ENCODE measurements around the gene TRIM72.

DNA sequence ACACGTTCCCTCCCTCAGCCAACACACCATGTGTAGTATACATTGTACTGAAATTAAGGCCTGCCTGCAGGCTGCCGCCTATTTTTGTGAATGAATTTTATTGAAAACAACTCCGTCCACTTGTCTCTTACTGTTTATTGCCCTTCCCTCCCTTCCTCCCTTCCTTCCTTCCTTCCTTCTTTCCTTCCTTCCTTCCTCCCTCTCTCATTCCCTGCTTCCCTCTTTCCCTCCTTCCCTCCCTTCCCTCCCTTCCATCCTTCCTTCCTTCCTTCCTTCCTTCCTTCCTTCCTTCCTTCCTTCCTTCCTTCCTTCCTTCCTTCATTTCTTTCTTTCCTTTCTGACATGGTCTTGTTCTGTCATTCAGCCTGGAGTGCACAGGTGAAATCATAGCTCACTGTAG, 48.2 kb downstream of the TRIM72 start:
- TF ChIP-seq, protein P1, sequence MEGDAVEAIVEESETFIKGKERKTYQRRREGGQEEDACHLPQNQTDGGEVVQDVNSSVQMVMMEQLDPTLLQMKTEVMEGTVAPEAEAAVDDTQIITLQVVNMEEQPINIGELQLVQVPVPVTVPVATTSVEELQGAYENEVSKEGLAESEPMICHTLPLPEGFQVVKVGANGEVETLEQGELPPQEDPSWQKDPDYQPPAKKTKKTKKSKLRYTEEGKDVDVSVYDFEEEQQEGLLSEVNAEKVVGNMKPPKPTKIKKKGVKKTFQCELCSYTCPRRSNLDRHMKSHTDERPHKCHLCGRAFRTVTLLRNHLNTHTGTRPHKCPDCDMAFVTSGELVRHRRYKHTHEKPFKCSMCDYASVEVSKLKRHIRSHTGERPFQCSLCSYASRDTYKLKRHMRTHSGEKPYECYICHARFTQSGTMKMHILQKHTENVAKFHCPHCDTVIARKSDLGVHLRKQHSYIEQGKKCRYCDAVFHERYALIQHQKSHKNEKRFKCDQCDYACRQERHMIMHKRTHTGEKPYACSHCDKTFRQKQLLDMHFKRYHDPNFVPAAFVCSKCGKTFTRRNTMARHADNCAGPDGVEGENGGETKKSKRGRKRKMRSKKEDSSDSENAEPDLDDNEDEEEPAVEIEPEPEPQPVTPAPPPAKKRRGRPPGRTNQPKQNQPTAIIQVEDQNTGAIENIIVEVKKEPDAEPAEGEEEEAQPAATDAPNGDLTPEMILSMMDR (conservative IDR thresholded peaks at IDR 0.05; ENCODE audit: low read depth, low read length), result no peak
- TF ChIP-seq, protein P2, sequence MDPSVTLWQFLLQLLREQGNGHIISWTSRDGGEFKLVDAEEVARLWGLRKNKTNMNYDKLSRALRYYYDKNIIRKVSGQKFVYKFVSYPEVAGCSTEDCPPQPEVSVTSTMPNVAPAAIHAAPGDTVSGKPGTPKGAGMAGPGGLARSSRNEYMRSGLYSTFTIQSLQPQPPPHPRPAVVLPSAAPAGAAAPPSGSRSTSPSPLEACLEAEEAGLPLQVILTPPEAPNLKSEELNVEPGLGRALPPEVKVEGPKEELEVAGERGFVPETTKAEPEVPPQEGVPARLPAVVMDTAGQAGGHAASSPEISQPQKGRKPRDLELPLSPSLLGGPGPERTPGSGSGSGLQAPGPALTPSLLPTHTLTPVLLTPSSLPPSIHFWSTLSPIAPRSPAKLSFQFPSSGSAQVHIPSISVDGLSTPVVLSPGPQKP (IDR thresholded peaks at IDR 0.05; ENCODE audit: borderline replicate concordance, low read depth, low read length), result no peak
- no peak for TF ChIP-seq POLR2A (IDR thresholded peaks at IDR 0.05; ENCODE audit: low read depth, low read length)
- TF ChIP-seq CEBPB (IDR thresholded peaks at IDR 0.05; ENCODE audit: low read depth, low read length), result no peak
- TF ChIP-seq RFX5 (IDR thresholded peaks at IDR 0.05; ENCODE audit: low read depth, low read length), result no peak
- no peak for TF ChIP-seq MAFK (IDR thresholded peaks at IDR 0.05; ENCODE audit: low read depth, low read length)
- no peak for TF ChIP-seq CHD1 (IDR thresholded peaks at IDR 0.05; ENCODE audit: low read depth, low read length)
- no peak for TF ChIP-seq MXI1 (IDR thresholded peaks at IDR 0.05; ENCODE audit: borderline replicate concordance, low read depth, low read length)
- no peak for TF ChIP-seq RCOR1 (IDR thresholded peaks at IDR 0.05; ENCODE audit: insufficient replicate concordance, low read length)
- TF ChIP-seq RAD21 (IDR thresholded peaks at IDR 0.05; ENCODE audit: low read length), result no peak
